B cell (primary cell): Measurements from ENCODE around the gene AMH. TPM values are rescaled to one million over a fixed set of nuclear protein-coding genes. Genes with fewer than 3 reads are reported as not detected.

Source experiments
- ATAC-seq: fragments of 200-7000 bp; cut with Tn5 transposase; one replicate; pipeline ENCODE4 v1.10.0; 2021; ENCODE audit warnings: low read depth, mild to moderate bottlenecking, moderate number of reproducible peaks, moderate library complexity
- CTCF ChIA-PET: fragments of 350-600 bp; sonication (Branson Sonifier 250); formaldehyde crosslinking; loops from one replicate; lab custom pipeline; 2021; ENCODE audit warnings: antibody characterized with exemption, inconsistent platforms; lab: Charles Lee
- POLR2A ChIA-PET: fragments of 350-600 bp; sonication (Branson Sonifier 250); formaldehyde crosslinking; loops from one replicate; lab custom pipeline; 2021; ENCODE audit warnings: antibody characterized with exemption; lab: Charles Lee
- DNase-seq: peaks from one replicate; pipeline ENCODE4 v3.0.0; 2013
- H2AFZ ChIP-seq: 2 replicates; pipeline ENCODE4 v1.6.1; 2012; ENCODE audit warnings: mild to moderate bottlenecking, low read depth, low read length; ENCODE audit not compliant: insufficient read depth, poor library complexity, severe bottlenecking
- H3K27ac ChIP-seq, 2 donors: 1 replicate in 1 of 2; 2 replicates in 1 of 2; pipeline ENCODE4 v1.5.1; 2012 to 2013; ENCODE audit warnings: low read length in 2 of 2, mild to moderate bottlenecking in 2 of 2, moderate library complexity in 1 of 2
- H3K27me3 ChIP-seq, 4 experiments: fragments of 200-600 bp in 1 of 4; sonication (generic) in 1 of 4; replicated peaks in 1 of 4; 1 replicate in 2 of 4; 2 replicates in 2 of 4; pipeline versions ENCODE4 v1.6.1 to v1.7.0; 2013 to 2016; ENCODE audit warnings: low read length in 3 of 4, mild to moderate bottlenecking in 2 of 4, mixed read lengths in 1 of 4, moderate library complexity in 1 of 4; ENCODE audit not compliant: insufficient read depth in 4 of 4, control insufficient read depth in 3 of 4; ENCODE audit errors: control extremely low read depth in 1 of 4
- H3K36me3 ChIP-seq, 2 experiments: replicated peaks in 1 of 2; 1 replicate in 1 of 2; 2 replicates in 1 of 2; pipeline versions ENCODE4 v1.6.1 to v1.7.1; 2013; ENCODE audit warnings: low read length in 1 of 2; ENCODE audit not compliant: insufficient read depth in 2 of 2, control insufficient read depth in 1 of 2; ENCODE audit errors: control extremely low read depth in 1 of 2, extremely low read depth in 1 of 2
- H3K4me1 ChIP-seq, 2 donors: fragments of 200-600 bp in 1 of 2; sonication (generic) in 1 of 2; 1 replicate in 1 of 2; 2 replicates in 1 of 2; pipeline versions ENCODE4 v1.5.1 to v1.6.1; 2013 to 2017; ENCODE audit warnings: low read length in 2 of 2; ENCODE audit not compliant: control insufficient read depth in 2 of 2, insufficient read depth in 2 of 2
- H3K4me2 ChIP-seq: replicated peaks from 2 replicates; pipeline ENCODE3; 2012; ENCODE audit warnings: mild to moderate bottlenecking, low read depth, low read length; ENCODE audit not compliant: poor library complexity, severe bottlenecking
- H3K4me3 ChIP-seq, 5 experiments: fragments of 200-600 bp in 1 of 5; sonication (generic) in 1 of 5; 1 replicate in 3 of 5; 2 replicates in 2 of 5; pipeline versions ENCODE4 v1.5.1 to v1.7.0; 2011 to 2016; ENCODE audit warnings: low read length in 4 of 5, mild to moderate bottlenecking in 4 of 5, low read depth in 2 of 5, control low read depth in 1 of 5, moderate library complexity in 1 of 5; ENCODE audit not compliant: insufficient read depth in 1 of 5; ENCODE audit errors: control extremely low read depth in 1 of 5, extremely low read depth in 1 of 5
- H3K79me2 ChIP-seq: fragments of 200-600 bp; sonication (generic); one replicate; pipeline ENCODE4 v1.6.0; 2016; ENCODE audit warnings: low read length; ENCODE audit not compliant: control insufficient read depth, insufficient read depth
- H3K9ac ChIP-seq: fragments of 200-600 bp; sonication (generic); 2 replicates; pipeline ENCODE4 v1.6.1; 2017; ENCODE audit warnings: mild to moderate bottlenecking, low read length, moderate library complexity
- H3K9me3 ChIP-seq, 3 donors: one replicate each; pipeline versions ENCODE4 v1.6.1 to v1.7.1; 2013; ENCODE audit warnings: low read length in 2 of 3; ENCODE audit not compliant: control insufficient read depth in 2 of 3, insufficient read depth in 1 of 3; ENCODE audit errors: control extremely low read depth in 1 of 3
- H4K20me1 ChIP-seq: 2 replicates; pipeline ENCODE4 v1.6.0; 2012; ENCODE audit warnings: mild to moderate bottlenecking, low read length; ENCODE audit not compliant: insufficient read depth, control insufficient read depth, poor library complexity, severe bottlenecking
- H3K27ac Mint-ChIP-seq: one replicate; pipeline ENCODE4 v1.8.0; 2021; ENCODE audit warnings: mixed read lengths
- H3K27me3 Mint-ChIP-seq: one replicate; pipeline ENCODE4 v1.8.0; 2021; ENCODE audit warnings: mixed read lengths
- H3K4me1 Mint-ChIP-seq: one replicate; pipeline ENCODE4 v1.8.0; 2021; ENCODE audit warnings: mixed read lengths
- H3K4me3 Mint-ChIP-seq: one replicate; pipeline ENCODE4 v1.8.0; 2021; ENCODE audit warnings: mixed read lengths
- H3K9me3 Mint-ChIP-seq: one replicate; pipeline ENCODE4 v1.8.0; 2022; ENCODE audit warnings: mixed read lengths; ENCODE audit not compliant: insufficient read depth
- EZH2 ChIP-seq: IDR thresholded peaks from 2 replicates; pipeline ENCODE4 v1.6.1; 2012; ENCODE audit warnings: borderline replicate concordance, low read depth, mild to moderate bottlenecking, moderate library complexity, low read length; ENCODE audit not compliant: insufficient read depth, poor library complexity, severe bottlenecking
- WGBS: methylation state at CpG from one replicate; pipeline ENCODE4 v1.1.5; 2013; ENCODE audit warnings: missing lambda C conversion rate; ENCODE audit not compliant: insufficient coverage; 5-methylcytosine and 5-hydroxymethylcytosine counted together
- intact Hi-C: fragments of 100-400 bp; cut with micrococcal nuclease; formaldehyde crosslinking; loops from one replicate; pipeline ENCODE4 v1.10.0; 2022
- polyA plus RNA-seq: library from polyadenylated mRNA; depleted of rRNA; stranded (reverse); fragments of >200 nt; gene quantifications from 2 replicates; pipeline ENCODE4 v1.2.3, GENCODE V29; 2012
- total RNA-seq, 2 donors: library from RNA; stranded (reverse); fragments of 120-200 nt in 1 of 2; gene quantifications; 1 replicate in 1 of 2; 2 replicates in 1 of 2; pipeline versions ENCODE4 v1.2.3 to v1.2.4, GENCODE V29; 2013 to 2022
- TF ChIP-seq, protein P1 (sequence below): fragments of 200-600 bp; IDR thresholded peaks from one replicate; pipeline ENCODE4 v1.8.0; 2022; ENCODE audit warnings: antibody characterized with exemption, mild to moderate bottlenecking

Gene AMH
- total and polyA plus RNA-seq, 2 donors (not counting 1 experiment from before 2014, with no cell fraction given) = 1.5 to 4.5 TPM

DNA sequence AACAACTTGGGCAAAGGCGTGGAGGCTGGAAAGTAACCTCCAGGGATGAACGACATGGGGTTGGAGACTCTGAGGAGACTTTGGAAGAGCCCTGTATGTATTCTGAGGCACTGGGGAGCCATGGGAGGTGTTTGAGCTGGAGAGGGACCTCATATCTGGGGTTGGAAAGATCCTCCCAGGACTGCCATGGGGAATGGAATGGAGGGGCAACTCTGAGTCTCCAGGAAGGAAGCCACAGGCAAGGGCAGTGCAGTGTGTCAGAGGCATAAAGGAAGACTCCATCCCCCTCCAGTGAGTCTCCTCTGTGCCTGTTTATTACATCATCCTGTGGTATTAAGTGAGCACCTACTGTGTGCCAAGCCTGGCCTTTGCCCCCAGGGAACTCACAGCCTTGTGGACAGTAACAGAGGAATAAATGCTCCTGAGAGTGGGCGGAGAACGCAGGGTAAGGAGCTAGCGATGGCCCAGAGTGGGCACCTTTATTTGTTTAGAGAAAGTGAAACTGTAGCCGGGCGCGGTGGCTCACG is 25.1 kb downstream of the AMH start:
- H3K4me1 ChIP-seq = peaks cover 37 to 53% of the 10 kb centered on the region in 2 donors
- TF ChIP-seq, protein P1, sequence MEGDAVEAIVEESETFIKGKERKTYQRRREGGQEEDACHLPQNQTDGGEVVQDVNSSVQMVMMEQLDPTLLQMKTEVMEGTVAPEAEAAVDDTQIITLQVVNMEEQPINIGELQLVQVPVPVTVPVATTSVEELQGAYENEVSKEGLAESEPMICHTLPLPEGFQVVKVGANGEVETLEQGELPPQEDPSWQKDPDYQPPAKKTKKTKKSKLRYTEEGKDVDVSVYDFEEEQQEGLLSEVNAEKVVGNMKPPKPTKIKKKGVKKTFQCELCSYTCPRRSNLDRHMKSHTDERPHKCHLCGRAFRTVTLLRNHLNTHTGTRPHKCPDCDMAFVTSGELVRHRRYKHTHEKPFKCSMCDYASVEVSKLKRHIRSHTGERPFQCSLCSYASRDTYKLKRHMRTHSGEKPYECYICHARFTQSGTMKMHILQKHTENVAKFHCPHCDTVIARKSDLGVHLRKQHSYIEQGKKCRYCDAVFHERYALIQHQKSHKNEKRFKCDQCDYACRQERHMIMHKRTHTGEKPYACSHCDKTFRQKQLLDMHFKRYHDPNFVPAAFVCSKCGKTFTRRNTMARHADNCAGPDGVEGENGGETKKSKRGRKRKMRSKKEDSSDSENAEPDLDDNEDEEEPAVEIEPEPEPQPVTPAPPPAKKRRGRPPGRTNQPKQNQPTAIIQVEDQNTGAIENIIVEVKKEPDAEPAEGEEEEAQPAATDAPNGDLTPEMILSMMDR = no peak
- TF ChIP-seq EZH2 = no peak
- no peaks in the 10 kb centered on the region for H3K9me3 ChIP-seq
- 96% methylated on average over 5 of the region's 9 CpGs for WGBS
- peak overlapping the region; percentile 99 for H3K4me2 ChIP-seq
- ChIA-PET CTCF (interaction anchor here (0.6 to 7.5 kb wide), 25 partner anchors 8 to 347 kb away, joined by 3 to 66 read pairs (median 4); partner anchors contain the start of genes AP3D1, JSRP1, PLEKHJ1 and SF3A2), POLR2A (interaction anchor here (0.6 to 10.8 kb wide), 17 partner anchors 14 to 330 kb away, joined by 3 to 134 read pairs (median 4); partner anchors contain the start of gene JSRP1)
- H3K4me1 Mint-ChIP-seq = peaks cover 46% of the 10 kb centered on the region
- intact Hi-C loops = loop anchor here (2.0 to 10.0 kb wide), 2 partner anchors 15 to 201 kb away; partner anchors contain the start of gene GADD45B
- peaks cover 75% of the 10 kb centered on the region for H4K20me1 ChIP-seq
- no peak overlapping the region for H3K4me3 ChIP-seq
- DNase-seq (no peak), ATAC-seq (no peak)
- H3K79me2 ChIP-seq = peaks cover 86% of the 10 kb centered on the region
- H2AFZ ChIP-seq = no peak overlapping the region
- H3K4me3 Mint-ChIP-seq = peak overlapping the region; percentile 86
- peak overlapping the region; percentile 50 for H3K9ac ChIP-seq
- H3K27ac Mint-ChIP-seq = peak overlapping the region; percentile 93
- no peaks in the 10 kb centered on the region for H3K27me3 Mint-ChIP-seq
- no peaks in the 10 kb centered on the region for H3K9me3 Mint-ChIP-seq
- peaks cover 0 to 35% of the 10 kb centered on the region in 2 experiments for H3K36me3 ChIP-seq
- no peaks in the 10 kb centered on the region for H3K27me3 ChIP-seq
- peak overlapping the region; percentile 79 to 84 for H3K27ac ChIP-seq
